Stimulated activated CD8-positive, alpha-beta memory T cell treated with anti-CD3 and anti-CD28 coated beads, Interleukin-4, amount 100 ng/mL, for 24 hours (primary cell): ENCODE data around the gene HNRNPDL.
"Not testable (repeated sequence)": the region's sequence is repeated elsewhere in the genome, so short reads cannot be mapped to it uniquely, and the experiment has no call there.

Experiments
- DNase-seq: peaks from one replicate; pipeline ENCODE4 v3.0.0-alpha.2; 2020; ENCODE audit warnings: low read depth

The HNRNPDL gene

DNA sequence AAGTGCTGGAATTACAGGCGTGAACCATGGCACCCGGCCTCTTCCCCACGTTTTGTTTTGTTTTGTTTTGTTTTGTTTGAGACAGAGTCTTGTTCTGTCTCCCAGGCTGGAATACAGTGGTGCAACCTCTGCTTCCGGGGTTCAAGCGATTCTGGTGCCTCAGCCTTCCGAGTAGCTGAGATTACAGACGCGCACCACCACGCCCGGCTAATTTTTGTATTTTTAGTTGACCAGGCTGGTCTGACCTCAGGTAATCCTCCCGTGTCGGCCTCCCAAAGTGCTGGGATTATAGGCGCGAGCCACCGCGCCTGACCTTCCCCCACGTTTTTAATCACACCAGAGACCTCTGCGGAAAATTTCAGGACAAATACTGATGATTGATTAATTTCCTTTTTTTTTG is 2.3 kb upstream of the HNRNPDL start:
- DNase-seq, result no peak

DNA sequence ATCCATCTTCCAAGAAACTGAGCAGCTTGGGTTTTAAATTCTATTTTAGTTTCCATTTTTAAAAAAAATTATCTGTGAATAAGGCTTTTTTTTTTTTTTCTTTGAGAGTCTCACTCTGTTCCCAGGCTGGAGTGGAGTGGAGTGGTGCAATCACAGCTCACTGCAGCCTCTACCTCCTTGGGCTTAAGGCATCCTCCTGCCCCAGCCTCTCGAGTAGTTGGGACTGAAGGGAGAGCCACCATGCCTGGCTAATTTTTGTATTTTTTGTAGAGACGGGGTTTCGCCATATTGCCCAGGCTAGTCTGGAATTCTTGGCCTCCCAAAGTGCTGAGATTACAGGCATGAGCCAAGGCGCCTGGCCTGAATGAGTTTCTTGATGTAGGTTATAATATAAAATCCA is 1.6 kb upstream of the HNRNPDL start:
- DNase-seq, result no peak

DNA sequence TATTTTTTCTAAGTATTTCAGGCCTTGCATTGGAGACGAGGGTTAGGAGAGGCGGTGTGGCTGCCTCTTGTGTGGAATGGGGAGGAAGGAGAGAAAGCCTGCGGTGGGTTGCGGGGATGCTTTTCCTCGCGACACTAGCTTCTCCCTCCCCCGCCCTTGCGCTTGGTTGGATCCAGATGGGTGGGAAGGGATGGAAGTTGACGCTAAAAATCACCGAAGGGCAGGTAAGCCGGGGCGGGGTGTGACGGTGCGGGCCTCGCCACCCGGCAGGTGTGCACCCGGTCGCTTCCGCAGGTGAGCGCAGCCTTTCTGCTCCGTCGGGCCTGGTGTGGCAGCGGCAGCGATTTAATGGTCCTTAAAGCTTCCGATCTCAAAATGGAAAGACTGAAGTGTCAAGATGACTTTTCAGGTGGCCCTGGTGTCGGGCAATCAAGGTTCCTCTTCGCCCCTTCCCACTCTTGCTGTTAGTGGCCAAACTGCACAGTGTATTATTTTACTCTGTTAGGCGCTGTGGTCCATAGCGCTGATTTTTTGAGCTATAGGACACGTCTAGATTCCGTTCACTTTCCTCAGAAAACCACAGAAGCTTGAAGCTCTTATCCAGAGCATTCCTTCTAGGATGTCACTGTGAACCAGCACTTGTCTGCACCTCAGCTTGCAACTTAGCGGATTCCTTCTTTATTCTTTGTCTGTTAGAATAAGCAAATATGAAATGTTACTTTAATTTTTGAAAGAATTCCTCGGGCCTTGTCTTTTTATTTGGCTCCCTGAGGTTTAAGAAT is 893 bp upstream of the HNRNPDL start:
- DNase-seq, result no peak

- no peak for DNase-seq
Observed at GRCh38 chr4:82429728-82430192, 502 bp downstream of the HNRNPDL start.

DNA sequence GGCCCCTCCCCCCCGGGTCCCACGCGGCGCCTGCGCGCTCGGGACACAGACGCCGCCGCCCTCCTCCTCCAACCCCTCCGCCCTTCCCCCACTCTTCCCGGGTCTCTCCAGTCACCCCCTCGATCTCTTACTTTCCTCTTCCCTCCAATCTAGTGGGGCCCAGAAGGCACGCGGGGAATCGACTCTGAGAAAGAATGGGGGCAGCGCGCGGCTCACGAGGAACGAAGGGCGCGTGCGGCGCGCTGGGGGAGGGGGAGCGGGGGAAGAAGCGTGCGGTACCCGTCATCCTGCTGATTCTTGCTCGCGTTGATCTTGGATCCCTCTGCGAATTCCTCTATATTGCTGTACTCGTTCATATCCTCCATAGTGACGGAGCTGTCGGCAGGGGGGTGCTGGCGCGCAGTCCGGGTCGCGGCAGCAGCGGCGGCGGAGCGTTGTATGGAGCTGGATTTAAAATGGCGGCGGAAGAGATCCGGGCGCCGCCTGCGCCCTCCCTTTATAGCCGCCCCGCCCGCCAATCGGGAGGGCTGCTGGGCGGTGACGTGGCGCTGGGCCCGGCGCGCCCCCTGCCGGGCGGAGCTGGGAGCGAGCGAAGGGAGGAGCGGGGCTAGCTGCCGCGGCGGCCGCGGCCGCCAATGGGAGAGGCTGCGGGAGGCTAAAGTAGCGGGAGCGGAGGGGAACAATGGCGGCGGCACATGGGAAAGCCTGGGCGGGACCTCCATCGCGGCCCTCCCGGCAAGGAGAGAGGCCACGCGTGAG is 1.1 kb downstream of the HNRNPDL start:
- DNase-seq, result peak; percentile 87

- DNase-seq, result no peak
Observed at GRCh38 chr4:82428526-82428968, 1.7 kb downstream of the HNRNPDL start.

- no peak for DNase-seq
Observed at GRCh38 chr4:82425478-82425877, 4.8 kb downstream of the HNRNPDL start.

DNA sequence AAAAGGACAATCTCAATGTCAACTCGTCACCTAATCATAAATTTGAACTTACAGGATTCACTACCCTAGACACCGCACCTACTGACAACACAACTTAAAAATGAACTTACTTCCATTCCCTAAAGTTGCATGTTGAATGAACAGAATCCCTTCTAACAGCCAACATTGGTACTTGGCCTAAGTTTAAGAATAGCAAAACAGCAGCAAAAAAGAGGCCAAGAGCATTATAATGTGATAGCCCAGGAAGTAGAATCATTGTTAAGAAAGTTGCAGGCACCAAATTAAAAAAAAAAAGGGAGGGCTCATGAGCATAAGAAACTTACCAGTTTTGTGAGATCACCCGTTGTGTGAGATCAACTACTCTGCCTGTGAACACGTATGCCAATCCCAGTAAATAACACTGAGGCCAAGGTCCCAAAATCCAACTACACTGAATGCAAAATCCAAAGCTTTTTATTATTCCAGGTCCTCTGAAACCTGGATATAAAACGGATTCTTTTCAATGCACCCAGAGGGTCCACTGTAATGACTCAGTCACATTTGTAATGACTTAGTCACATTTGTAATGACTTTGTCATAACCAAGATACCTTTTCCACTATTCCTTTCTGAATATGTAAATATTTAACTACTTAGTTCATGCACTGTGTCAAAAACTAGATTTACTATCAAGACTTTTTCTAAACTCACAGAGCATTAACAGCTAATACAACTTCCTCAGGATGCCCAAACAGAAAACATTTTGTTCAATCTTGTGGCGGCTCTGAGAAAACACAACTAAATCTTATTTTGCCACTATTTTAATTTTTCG is 6.8 kb downstream of the HNRNPDL start:
- no peak for DNase-seq

DNA sequence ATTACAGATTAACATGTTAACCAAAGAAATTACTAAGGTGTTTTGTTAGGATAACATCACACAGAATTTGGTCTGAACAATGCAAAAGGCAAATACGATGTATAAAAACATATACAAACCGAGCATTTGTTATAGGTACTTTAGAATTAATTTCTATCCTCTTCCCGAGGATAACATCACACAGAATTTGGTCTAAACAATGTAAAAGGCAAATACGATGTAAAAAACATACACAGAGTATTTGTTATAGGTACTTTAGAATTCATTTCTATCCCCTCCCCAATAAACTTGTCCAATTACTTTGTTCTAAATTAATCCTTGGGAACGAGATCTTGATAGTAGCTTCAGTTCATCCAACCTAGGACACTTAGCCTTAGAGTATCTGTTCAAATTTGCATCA is 7.6 kb downstream of the HNRNPDL start:
- DNase-seq, result no peak

GRCh38 chr4:82421796-82422560 is 8.3 kb downstream of the HNRNPDL start:
- DNase-seq, result no peak

- no peak for DNase-seq
Observed at GRCh38 chr4:82419451-82419850, 10.8 kb downstream of the HNRNPDL start.

DNA sequence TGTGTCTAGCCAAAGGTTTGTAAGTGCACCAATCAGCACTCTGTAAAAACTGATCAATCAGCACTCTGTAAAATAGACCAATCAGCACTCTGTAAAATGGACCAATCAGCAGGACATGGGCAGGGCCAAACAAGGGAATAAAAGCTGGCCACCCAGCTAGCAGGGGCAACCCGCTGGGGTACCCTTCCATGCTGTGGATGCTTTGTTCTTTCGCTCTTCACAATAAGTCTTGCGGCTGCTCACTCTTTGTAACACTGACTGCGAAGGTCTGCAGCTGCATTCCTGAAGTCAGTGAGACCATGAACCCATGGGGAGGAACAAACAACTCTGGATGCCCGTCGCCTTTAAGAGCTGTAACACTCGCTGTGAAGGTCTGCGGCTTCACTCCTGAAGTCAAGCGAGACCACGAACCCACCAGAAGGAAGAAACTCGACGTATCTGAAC is 14.3 kb downstream of the HNRNPDL start:
- DNase-seq, result no peak

- not testable (repeated sequence) for DNase-seq
Observed at GRCh38 chr4:82415061-82415460, 15.2 kb downstream of the HNRNPDL start.

DNA sequence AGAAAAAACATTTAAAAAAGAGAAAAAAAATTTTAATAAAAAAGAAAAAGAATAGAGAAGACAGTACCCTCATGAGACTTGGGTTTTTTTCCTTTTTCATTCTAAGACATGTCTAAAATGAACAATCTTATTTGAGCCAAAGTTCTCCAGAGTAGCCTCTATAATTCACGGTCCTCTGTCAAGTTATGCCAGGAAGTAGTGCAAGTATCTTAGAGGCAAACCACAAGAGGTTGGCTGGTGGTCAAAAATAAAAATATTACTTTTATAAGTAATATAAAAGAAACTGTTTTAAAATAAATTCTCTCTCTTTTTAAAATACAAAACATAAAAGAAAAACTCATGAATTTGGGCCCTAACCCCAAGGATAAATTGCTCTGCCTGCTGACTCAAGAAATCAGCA is 26.5 kb downstream of the HNRNPDL start:
- no peak for DNase-seq

GRCh38 chr4:82402196-82402775 is 28.0 kb downstream of the HNRNPDL start:
- no peak for DNase-seq

- no peak for DNase-seq
Observed at GRCh38 chr4:82401600-82401999, 28.7 kb downstream of the HNRNPDL start.

GRCh38 chr4:82398263-82398662 is 32.0 kb downstream of the HNRNPDL start:
- DNase-seq, result no peak

- DNase-seq, result no peak
Observed at GRCh38 chr4:82397527-82397926, 32.7 kb downstream of the HNRNPDL start.

DNA sequence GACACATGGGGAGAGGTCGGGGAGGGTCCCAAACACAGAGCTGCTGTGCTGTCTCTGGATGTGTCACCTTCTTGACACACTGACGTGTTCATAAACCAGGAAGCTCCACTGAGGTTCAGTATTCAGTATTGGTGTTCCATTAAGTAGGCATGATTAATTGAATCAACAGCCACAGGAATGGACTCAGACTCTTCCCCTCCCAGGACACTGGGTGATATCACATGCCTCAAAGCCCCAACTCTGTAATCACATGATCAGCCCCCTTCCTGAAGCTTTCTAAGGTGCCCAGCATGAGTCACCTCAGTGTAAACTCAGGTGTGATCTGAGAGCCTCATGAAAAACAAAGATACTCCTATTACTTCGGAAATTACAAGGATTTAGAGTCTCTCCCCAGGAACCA is 35.4 kb downstream of the HNRNPDL start:
- DNase-seq, result no peak

GRCh38 chr4:82390061-82390460 is 40.2 kb downstream of the HNRNPDL start:
- DNase-seq, result not testable (repeated sequence)

DNA sequence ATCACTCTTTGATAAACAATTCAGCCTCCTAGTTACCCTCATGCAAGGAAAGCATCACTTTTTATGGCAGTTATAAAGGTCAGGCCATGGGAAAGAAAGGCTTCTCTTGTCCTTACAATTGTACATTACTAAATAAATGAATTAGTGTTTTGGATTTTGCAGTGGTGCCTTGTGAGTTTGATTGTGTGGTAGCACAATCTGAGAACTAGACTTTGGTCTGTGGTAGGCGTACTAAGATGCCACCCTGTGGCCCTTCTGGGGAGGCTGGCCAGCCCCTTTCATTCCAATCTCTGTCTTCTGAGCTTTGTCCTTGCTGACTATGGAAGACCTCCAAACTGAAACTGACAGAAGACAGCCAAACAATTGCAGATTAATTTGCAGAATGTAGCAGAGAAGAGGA is 41.9 kb downstream of the HNRNPDL start:
- DNase-seq, result no peak
